H54 (cell line): ENCODE measurements around the gene GALNT9.

Experiments used
- DNase-seq: peaks from one replicate; pipeline ENCODE4 v3.0.0; 2011; ENCODE audit warnings: low spot score, mixed read lengths; ENCODE audit not compliant: insufficient read length
- FAIRE-seq: peaks from 3 replicates; lab custom pipeline; 2011; peaks lifted over from hg19 to GRCh38; lab: Jason Lieb, UNC
- POLR2A ChIP-seq: IDR thresholded peaks from 2 replicates; pipeline ENCODE4 v1.6.1; 2011; ENCODE audit warnings: low read depth, mild to moderate bottlenecking, low read length

GALNT9 gene

GRCh38 chr12:132343294-132344004 lies 14.1 kb upstream of the GALNT9 start:
- no peak for FAIRE-seq
- DNase-seq, result no peak
- no peak for TF ChIP-seq POLR2A

GRCh38 chr12:132342251-132343227 lies 13.2 kb upstream of the GALNT9 start:
- TF ChIP-seq POLR2A, result no peak
- FAIRE-seq (no peak), DNase-seq (no peak)

GRCh38 chr12:132341318-132342050 lies 12.1 kb upstream of the GALNT9 start:
- FAIRE-seq (no peak), DNase-seq (no peak)
- TF ChIP-seq POLR2A, result no peak

DNA sequence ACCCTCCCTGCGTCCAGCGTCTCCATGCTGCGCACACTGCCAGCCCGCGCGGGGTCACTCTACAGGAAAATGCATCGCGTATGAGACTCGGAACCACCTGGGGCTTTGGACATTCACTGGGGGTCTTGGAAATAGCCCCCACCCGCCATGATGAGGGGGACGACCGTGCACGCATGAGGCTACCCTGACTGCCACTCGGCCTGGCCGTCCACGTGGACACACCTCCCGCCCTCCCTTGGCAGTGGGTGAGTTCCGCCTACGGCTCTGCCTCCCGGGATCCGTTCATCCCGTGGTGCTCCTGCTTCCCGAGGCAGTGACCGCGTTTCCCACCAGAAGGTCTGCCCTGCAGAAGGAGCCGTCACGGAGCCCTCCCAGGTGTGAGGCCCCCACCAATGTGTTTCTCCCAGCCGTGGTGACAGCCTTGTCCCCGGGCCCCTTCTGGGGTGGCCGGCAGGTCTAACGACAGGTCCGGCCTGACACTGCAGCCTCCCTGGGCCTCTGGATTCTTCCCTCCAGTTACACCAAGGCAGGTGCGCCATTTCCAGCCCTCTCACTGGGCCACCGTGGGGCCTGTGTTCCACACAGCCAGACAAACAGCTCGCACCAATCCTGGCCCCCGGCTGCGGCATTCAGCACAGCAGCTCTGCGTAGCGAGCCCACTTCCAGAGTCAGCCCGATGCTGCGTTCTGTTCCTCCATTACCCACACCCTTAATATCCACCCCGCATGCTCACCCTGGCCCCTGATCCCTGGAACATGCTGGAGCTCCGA lies 11.1 kb upstream of the GALNT9 start:
- no peak for TF ChIP-seq POLR2A
- DNase-seq (no peak), FAIRE-seq (no peak)

DNA sequence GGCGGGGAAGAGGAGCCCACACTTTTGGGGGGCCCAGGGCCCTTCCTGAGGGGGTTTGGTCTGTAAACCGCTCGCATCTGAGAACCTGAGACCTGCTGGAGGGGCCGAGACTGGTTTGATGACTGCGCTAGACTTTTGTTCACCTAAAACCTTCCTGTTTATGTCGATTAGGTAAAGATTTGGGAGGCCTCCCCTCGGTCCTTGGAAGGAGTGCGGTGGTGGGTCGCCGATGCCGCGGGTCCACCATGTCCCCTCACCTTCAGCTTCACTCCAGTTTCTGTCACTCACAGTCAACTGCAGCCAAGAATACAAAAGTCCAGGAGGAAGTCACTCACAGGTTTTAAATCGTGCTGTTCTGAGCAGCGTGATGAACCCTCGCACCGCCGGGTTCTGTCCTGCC lies 10.5 kb upstream of the GALNT9 start:
- FAIRE-seq (no peak), DNase-seq (no peak)
- TF ChIP-seq POLR2A, result no peak

- FAIRE-seq, result no peak
- TF ChIP-seq POLR2A, result no peak
- DNase-seq, result no peak
Observed at GRCh38 chr12:132338781-132339180, 9.4 kb upstream of the GALNT9 start.

- no peak for FAIRE-seq
- no peak for TF ChIP-seq POLR2A
- no peak for DNase-seq
Observed at GRCh38 chr12:132338311-132338710, 8.9 kb upstream of the GALNT9 start.

DNA sequence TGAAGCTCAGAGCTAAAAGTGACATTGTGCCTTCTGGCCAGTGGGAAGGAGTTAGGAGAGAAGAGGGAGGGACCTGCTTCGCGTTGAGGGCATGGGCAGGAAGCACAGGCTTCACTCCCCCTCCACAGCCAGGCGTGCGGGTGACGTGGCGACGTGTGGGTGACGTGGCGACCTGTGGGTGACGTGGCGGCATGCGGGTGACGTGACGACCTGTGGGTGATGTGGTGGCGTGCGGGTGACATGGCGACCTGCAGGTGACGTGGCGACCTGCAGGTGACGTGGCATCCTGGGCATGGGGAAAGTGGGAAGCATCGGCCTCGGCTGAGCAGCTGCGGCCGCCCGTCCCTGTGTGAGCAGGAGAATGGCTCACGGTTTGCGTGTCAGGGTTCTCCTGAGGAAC lies 8.2 kb upstream of the GALNT9 start:
- DNase-seq (no peak), FAIRE-seq (no peak)
- TF ChIP-seq POLR2A, result no peak

GRCh38 chr12:132336451-132337413 lies 7.3 kb upstream of the GALNT9 start:
- TF ChIP-seq POLR2A, result no peak
- DNase-seq (no peak), FAIRE-seq (no peak)

- no peak for TF ChIP-seq POLR2A
- FAIRE-seq (no peak), DNase-seq (no peak)
Observed at GRCh38 chr12:132335179-132335756, 5.9 kb upstream of the GALNT9 start.

DNA sequence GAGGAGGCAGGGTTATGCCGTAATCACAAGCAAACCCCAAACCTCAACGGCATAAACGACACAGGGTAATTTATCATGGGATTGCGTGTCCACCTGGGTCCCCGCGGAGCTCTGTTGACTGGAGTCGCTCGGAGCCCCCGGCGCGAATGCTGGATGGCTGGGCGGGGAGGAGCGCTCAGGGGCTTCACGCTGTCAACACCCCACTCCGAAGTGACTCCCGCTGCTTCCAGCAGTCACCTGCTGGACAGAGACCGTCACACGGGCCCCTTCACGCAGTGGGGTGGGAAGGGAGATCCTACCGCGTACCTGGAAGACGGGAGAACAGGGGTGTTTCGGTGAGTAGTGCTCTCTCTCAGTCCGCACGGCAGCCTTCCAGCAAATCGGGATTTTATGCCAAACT lies 4.4 kb upstream of the GALNT9 start:
- DNase-seq (no peak), FAIRE-seq (no peak)

GRCh38 chr12:132333273-132333672 lies 3.9 kb upstream of the GALNT9 start:
- FAIRE-seq (no peak), DNase-seq (no peak)
- TF ChIP-seq POLR2A, result no peak

More for the DNA sequence above, 4.4 kb upstream of the GALNT9 start:
- TF ChIP-seq POLR2A, result no peak
